22Rv1 (cell line): ENCODE measurements around the gene TSPAN10.

Source experiments
- CTCF ChIP-seq: fragments of 450-650 bp; IDR thresholded peaks from 2 replicates; pipeline ENCODE4 v1.5.1; 2017; ENCODE audit warnings: mild to moderate bottlenecking
- ZFX ChIP-seq: fragments of 450-650 bp; IDR thresholded peaks from 2 replicates; pipeline ENCODE4 v1.6.1; 2017; ENCODE audit warnings: antibody characterized with exemption, borderline replicate concordance

- TF ChIP-seq CTCF (no peak), ZFX (no peak)
Observed at GRCh38 chr17:81616877-81617276, 20.1 kb upstream of the TSPAN10 start.
